ENCODE results near the gene DCDC2B. TPM values are rescaled to one million over a fixed set of nuclear protein-coding genes. Genes with fewer than 3 reads are reported as not detected.

The DCDC2B gene
- not detected for total RNA-seq

DNA sequence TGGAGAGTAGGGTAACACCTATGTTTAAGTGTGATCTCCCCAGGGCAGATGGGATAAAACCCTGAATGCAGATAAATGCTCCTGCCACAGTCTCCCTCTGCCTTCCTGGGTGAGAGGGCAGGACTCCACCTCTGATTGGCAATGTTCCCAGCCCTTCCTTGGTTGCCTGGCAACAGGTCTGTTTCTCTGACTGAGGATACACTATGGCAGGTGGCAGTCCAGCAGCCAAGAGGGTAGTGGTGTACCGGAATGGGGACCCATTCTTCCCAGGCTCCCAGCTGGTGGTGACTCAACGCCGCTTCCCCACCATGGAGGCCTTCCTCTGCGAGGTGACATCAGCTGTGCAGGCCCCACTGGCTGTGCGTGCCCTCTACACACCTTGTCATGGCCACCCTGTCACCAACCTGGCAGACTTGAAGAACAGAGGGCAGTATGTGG lies at the start of gene DCDC2B:
Gene DCDC2B (plus strand): TSS at position 199 of the 438 bp plus-strand sequence. CDS start 5 bp downstream, at position 204.

DNA sequence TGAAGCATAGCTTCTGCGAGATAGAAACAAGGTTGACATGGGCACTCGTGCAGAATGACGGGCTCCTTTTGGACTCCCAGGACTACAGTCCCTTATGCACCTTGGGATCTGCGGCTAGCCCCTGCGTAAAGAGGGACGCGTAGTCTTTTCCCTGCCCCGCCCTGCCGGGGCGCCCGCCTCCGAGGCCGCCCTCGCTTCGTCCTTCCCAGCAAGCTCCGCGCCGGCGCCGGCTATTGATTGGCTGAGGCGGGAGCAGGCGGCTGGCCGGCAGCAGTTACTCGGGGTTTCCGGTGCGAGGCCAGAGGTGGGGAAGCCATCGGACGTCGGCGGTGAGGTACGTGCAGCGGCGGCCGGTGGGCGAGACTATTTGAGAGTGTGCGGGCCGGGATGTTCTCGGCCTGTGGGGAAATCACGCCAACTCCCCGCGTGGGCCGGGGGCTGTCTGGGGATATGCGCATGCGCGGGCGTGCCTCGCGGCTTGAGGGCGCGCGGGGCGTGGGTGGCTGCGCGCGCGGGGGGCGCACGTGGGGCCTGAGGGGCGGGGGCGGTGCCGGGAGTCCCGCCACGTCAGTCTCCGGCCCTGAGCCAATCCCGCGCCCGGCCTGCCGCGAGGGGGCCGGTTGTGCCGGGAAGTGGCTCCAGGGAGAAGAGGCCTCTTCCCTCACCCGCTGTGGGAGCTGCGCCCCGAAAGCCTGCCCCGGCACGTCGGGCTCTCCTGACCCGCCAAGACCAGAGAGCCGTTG lies 29.3 kb upstream of the DCDC2B start, which contains the start of gene TXLNA:
Gene TXLNA (plus strand): TSS at position 233 of the 743 bp plus-strand sequence. CDS start 671 bp downstream, outside the sequence.

DNA sequence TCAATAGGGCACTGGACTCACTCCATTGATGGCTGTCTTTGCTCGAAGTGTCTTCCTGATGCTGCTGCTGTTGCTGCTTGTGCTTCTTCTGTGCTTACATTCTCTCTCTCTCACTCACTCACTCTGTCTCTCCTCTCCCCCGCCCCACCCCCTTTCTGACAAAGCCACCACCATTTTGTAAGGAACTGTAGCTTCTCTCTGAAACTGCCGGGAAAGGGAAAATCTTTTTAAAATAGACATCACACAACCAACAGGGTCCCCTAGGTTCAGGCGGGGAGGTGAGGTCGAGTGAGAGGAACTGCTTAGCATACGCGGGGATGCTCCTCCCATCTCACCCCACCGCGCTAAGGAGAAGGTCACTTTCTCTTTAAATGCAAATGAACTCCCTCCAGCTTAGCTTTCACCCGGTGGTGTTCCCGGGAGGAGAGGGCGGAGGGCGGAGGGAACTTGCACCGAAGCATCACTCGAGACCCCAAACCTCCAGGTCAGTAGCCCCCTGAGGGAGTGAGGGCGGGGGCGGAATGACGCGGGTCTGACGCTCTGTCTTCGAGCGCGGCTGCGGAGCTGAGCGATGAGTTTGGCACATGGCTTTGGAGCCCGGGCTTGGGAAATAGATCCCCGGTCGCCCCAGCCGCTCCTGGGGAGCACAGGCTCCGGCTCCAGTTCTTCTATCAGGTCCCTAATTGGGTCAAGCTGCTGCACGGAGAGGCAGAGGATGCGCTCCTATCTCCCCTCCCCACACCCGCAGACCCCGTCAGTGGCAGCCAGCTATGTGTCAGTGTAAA lies 8.5 kb upstream of the DCDC2B start, which contains the start of gene CCDC28B:
Gene CCDC28B (plus strand): TSS at position 370 of the 785 bp plus-strand sequence. CDS start 1,341 bp downstream, outside the sequence.

DNA sequence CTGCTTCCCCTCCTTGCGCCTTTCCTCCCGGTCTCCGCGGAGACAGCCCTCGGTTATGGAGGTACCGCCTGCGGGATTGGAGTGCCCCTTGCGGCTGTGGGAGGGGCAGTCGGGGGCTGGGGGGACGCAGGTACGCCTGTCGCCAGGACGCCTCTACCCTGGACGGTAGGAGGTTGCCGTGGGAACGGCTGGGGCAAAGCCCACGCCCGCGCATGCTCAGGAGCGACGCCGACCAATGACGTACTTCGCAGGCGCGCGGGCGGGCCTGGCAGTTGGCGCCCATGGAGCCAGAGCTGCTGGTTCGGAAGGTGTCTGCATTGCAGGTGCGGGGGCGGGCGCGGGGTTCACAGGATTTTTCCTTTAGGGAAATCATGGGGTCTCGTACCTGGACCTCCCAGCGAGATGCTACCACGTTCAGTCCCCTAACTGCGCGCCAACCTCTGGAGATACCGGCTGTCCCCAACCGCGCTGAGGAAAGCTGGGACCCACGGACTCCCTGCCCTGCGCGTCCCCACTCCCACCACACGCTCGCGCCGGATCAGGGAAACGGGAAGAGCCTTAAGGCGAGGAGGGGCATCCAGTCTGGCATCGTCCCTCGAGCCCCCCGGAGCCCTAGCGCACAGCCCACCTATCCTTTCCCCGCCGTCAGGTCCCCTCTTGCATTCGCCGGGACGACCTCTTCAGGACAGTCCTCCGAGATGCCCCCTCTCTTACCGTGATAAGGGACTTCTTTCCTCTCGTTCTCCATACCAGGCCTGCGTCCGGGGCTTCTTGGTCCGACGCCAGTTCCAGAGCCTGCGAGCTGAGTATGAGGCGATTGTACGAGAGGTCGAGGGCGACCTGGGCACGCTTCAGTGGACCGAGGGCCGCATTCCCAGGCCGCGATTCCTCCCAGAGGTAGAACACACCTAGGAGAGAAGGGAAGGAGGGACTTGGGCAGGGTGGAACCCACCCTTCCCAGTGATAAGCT lies 3.2 kb upstream of the DCDC2B start, which contains the start of gene IQCC:
Gene IQCC (plus strand): TSS at position 271 of the 970 bp plus-strand sequence. CDS start 11 bp downstream, at position 282.

DNA sequence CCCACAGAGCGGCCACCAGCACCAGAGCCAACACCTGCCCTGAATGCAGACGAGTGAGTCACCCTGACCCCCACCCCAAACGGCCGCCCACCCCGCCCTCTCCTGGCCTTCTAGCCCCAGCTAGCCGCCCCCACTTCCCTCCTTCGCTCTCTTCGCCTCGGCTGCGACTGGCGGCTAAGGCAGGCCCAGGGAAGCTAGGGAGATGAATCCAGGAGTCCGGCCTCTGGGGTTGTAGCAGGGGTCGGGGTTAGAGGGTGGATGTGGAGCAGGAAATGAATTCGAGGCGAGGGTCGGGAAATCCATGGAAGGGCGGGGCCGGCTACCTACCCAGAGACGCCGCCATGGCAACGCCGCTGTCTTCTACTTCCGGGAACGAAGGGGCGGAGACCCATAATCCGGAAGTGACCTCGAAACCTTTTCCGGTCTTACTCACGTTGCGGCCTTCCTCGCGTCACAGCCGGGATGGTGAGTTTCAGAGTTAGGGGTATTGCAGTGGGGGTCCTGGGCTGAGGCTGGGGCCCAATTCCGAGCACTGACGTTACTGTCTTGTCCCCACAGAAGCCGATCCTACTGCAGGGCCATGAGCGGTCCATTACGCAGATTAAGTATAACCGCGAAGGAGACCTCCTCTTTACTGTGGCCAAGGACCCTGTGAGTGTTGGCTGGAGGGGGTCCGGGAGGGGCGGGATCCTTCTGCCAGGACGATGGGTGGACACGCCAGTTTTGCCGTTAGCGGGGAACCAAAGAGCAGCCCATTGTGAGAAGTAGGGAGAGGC lies 13.3 kb downstream of the DCDC2B start, which contains the start of the genes EIF3I and TMEM234:
Gene EIF3I (plus strand): TSS at position 428 of the 776 bp plus-strand sequence. CDS start 35 bp downstream, at position 463.
Gene TMEM234 (minus strand): TSS at position 374 of the 776 bp plus-strand sequence. CDS start 31 bp downstream, at position 343.

DNA sequence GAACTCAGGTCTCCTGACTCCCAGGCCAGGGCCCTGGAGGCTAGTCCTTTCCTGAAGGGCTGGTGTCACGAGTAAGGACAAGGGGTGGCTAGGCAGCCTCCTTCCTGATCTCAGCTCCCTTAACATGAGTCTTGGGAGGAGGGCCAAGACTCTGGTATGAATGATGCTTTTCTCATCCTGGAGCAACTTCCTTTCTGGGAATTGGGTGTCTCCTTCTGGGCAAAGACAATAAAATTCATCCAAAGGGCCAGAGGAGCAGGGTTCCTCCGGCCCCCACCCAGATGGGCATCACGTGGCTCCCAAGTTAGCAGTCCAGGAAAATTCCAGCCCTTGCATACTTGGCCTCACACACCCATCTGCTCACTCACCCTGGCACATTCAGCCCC lies 38.0 kb downstream of the DCDC2B start, which contains the start of gene FAM167B:
Gene FAM167B (plus strand): TSS at position 335 of the 386 bp plus-strand sequence. CDS start 200 bp downstream, outside the sequence.

DNA sequence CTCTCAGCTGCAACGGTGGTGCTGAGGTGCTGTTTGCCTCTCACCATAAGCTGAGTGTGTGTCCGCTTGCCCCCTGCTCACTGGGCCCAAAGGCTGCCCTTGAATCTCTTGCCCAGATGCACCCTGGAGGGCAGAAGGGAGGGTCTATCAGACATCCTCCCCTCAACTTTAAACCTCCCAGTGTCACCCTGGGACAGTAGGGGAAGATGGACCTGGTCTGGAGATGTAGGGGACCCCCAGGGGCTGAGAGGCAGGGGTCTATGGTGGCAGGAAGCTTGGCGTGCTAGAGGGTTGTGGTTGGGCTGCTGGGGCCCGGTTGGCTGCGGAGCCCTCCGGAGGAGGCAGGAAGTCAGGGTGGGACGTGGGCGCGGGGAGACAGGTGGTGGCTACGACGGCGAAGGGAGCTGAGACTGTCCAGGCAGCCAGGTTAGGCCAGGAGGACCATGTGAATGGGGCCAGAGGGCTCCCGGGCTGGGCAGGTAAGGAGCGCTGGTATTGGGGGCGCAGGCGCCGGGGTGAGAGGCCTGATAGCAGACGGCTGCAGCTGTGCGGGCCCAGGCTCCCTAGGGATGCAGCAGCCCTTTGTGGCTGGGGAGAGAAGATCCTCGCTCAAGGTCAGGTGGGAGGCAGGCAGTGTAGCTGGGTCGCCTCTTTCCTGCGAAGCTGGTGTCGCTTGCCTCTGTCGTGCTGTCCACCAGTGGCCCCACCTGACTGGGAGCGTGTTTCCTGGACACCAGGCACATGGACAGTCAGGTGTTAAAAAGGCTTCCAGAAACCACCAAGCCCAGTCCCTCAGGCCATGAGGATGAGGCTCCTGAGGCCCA lies 42.2 kb downstream of the DCDC2B start, which contains the start of gene LCK:
Gene LCK (plus strand): TSS at position 373 of the 824 bp plus-strand sequence. CDS start 23,065 bp downstream, outside the sequence.

Other genes starting within 250 kb of the DCDC2B start
- gene KHDRBS1, start 195.2 kb upstream of the DCDC2B start, total RNA-seq, result 102 TPM
- 7.2 TPM for gene TMEM39B, start 136.2 kb upstream of the DCDC2B start, total RNA-seq
- gene KPNA6, start 101.0 kb upstream of the DCDC2B start, total RNA-seq, result 36.2 TPM
- 26.3 TPM for gene TXLNA, start 29.4 kb upstream of the DCDC2B start, total RNA-seq
- 23.5 TPM for gene CCDC28B, start 8.5 kb upstream of the DCDC2B start, total RNA-seq
- 4.6 TPM for gene IQCC, start 3.4 kb upstream of the DCDC2B start, total RNA-seq
- 14.8 TPM for gene TMEM234, start 13.3 kb downstream of the DCDC2B start, total RNA-seq
- 107 TPM for gene EIF3I, start 13.3 kb downstream of the DCDC2B start, total RNA-seq
- 0.46 TPM for gene FAM167B, start 38.1 kb downstream of the DCDC2B start, total RNA-seq
- gene LCK, start 42.2 kb downstream of the DCDC2B start, total RNA-seq, result 0.23 TPM
- gene HDAC1, start 83.0 kb downstream of the DCDC2B start, total RNA-seq, result 27.0 TPM
- gene MARCKSL1, start 127.1 kb downstream of the DCDC2B start, total RNA-seq, result 264 TPM
- gene FAM229A, start 153.4 kb downstream of the DCDC2B start, total RNA-seq, result 2.3 TPM
- gene TSSK3, start 153.4 kb downstream of the DCDC2B start, total RNA-seq, result not detected
- gene BSDC1, start 185.4 kb downstream of the DCDC2B start, total RNA-seq, result 58.4 TPM

All from diencephalon (tissue), 1 donor.